GM12878 (cell line): ENCODE data around the gene SOWAHB. TPM values are rescaled to one million over a fixed set of nuclear protein-coding genes. Genes with fewer than 3 reads are reported as not detected.

Experiments used
- ATAC-seq: fragments of 200-7000 bp; cut with Tn5 transposase; 3 replicates; pipeline ENCODE4 v1.9.1; 2020; ENCODE audit warnings: mild to moderate bottlenecking, moderate library complexity
- BruUV-seq: library from RNA; stranded (reverse); fragments of 400-500 nt; replicated peaks from 2 replicates; lab custom pipeline; 2021; lab: Mats Ljungman, UMichigan
- CTCF ChIA-PET: fragments of 300-600 bp; sonication (Branson Sonifier 250); formaldehyde crosslinking; extraction: SDS; loops from one replicate; lab custom pipeline; 2021; ENCODE audit warnings: inconsistent platforms; lab: Yijun Ruan, JAX
- POLR2A ChIA-PET: fragments of 350-600 bp; formaldehyde crosslinking; extraction: SDS; loops from one replicate; lab custom pipeline; 2021; ENCODE audit warnings: inconsistent platforms; lab: Charles Lee
- RAD21 ChIA-PET: fragments of 300-600 bp; sonication (Branson Sonifier 250); formaldehyde crosslinking; loops from one replicate; lab custom pipeline; 2023; ENCODE audit warnings: antibody characterized with exemption; ENCODE audit not compliant: unreplicated experiment; lab: Charles Lee
- SMC1A ChIA-PET: fragments of 300-600 bp; sonication (Branson Sonifier 250); formaldehyde crosslinking; loops from one replicate; lab custom pipeline; 2023; ENCODE audit not compliant: unreplicated experiment, uncharacterized antibody; lab: Charles Lee
- DNase-seq: peaks from one replicate; pipeline ENCODE4 v3.0.0-alpha.2; 2011; ENCODE audit warnings: low read depth, low spot score
- FAIRE-seq: peaks from 3 replicates; lab custom pipeline; 2011; peaks lifted over from hg19 to GRCh38; lab: Jason Lieb, UNC
- H2AFZ ChIP-seq: 2 replicates; pipeline ENCODE4 v1.6.0; 2011; ENCODE audit warnings: low read depth, low read length, control low read depth; ENCODE audit not compliant: control insufficient read depth
- H3K27ac ChIP-seq: 2 replicates; pipeline ENCODE4 v1.5.1; 2011; ENCODE audit warnings: control low read depth; ENCODE audit not compliant: control insufficient read depth, insufficient read depth
- H3K27me3 ChIP-seq, 2 experiments: replicated peaks in 1 of 2; 2 replicates each; pipeline versions ENCODE4 v1.6.0 to v1.6.1; 2011; ENCODE audit warnings: low read length in 1 of 2; ENCODE audit not compliant: control insufficient read depth in 2 of 2, insufficient read depth in 2 of 2
- H3K36me3 ChIP-seq, 2 experiments: 2 replicates each; pipeline ENCODE4 v1.5.1; 2011; ENCODE audit warnings: low read length in 1 of 2; ENCODE audit not compliant: control insufficient read depth in 2 of 2, insufficient read depth in 2 of 2
- H3K4me1 ChIP-seq: 2 replicates; pipeline ENCODE4 v1.6.1; 2011; ENCODE audit warnings: mild to moderate bottlenecking, low read length, moderate library complexity, mixed read lengths; ENCODE audit not compliant: control insufficient read depth, insufficient read depth
- H3K4me2 ChIP-seq: 2 replicates; pipeline ENCODE4 v1.6.0; 2011; ENCODE audit warnings: control low read depth; ENCODE audit not compliant: control insufficient read depth, insufficient read depth
- H3K4me3 ChIP-seq: fragments of 200-600 bp; sonication (generic); 2 replicates; pipeline ENCODE4 v1.5.1; 2016
- H3K79me2 ChIP-seq: 2 replicates; pipeline ENCODE4 v1.6.0; 2011; ENCODE audit warnings: low read length; ENCODE audit not compliant: control insufficient read depth, insufficient read depth
- H3K9ac ChIP-seq: 2 replicates; pipeline ENCODE4 v1.8.0; 2011; ENCODE audit warnings: low read length, control low read depth, mixed read lengths; ENCODE audit not compliant: control insufficient read depth, insufficient read depth
- H3K9me3 ChIP-seq: replicated peaks from 3 replicates; pipeline ENCODE4 v1.5.1; 2011; ENCODE audit warnings: mild to moderate bottlenecking, low read length; ENCODE audit not compliant: control insufficient read depth, insufficient read depth
- H4K20me1 ChIP-seq: 2 replicates; pipeline ENCODE4 v1.6.0; 2011; ENCODE audit not compliant: control insufficient read depth, insufficient read depth
- BRCA1 ChIP-seq: IDR thresholded peaks from 2 replicates; pipeline ENCODE4 v1.6.1; 2011; ENCODE audit warnings: low read depth, low read length, improper control_type of control experiment
- CHD2 ChIP-seq: IDR thresholded peaks from 2 replicates; pipeline ENCODE4 v1.6.1; 2011; ENCODE audit warnings: low read depth, low read length, improper control_type of control experiment, borderline replicate concordance
- E2F4 ChIP-seq: IDR thresholded peaks from 2 replicates; pipeline ENCODE4 v1.6.1; 2012; ENCODE audit warnings: low read depth, low read length, improper control_type of control experiment
- EP300 ChIP-seq, 2 experiments: fragments of 150-350 bp in 1 of 2; IDR thresholded peaks; 2 replicates each; pipeline ENCODE4 v1.6.1; 2011 to 2012; ENCODE audit warnings: low read depth in 2 of 2, low read length in 2 of 2, borderline replicate concordance in 1 of 2, improper control_type of control experiment in 1 of 2, inconsistent platforms in 1 of 2; ENCODE audit not compliant: control insufficient read depth in 1 of 2
- FOS ChIP-seq: IDR thresholded peaks from 3 replicates; pipeline ENCODE4 v1.6.1; 2011; ENCODE audit warnings: borderline replicate concordance; ENCODE audit not compliant: insufficient read length; ENCODE audit errors: extremely low read depth
- FOXM1 ChIP-seq: IDR thresholded peaks from 2 replicates; pipeline ENCODE4 v1.6.1; 2012; ENCODE audit warnings: low read depth, mild to moderate bottlenecking, inconsistent platforms, low read length, moderate library complexity
- IRF5 ChIP-seq: fragments of 450-650 bp; IDR thresholded peaks from 2 replicates; pipeline ENCODE4 v1.6.1; 2017; ENCODE audit warnings: borderline replicate concordance
- MEF2A ChIP-seq: IDR thresholded peaks from 2 replicates; pipeline ENCODE4 v1.6.1; 2011; ENCODE audit warnings: low read depth, mild to moderate bottlenecking, low read length, moderate library complexity; ENCODE audit not compliant: insufficient read depth
- MTA2 ChIP-seq: fragments of 450-650 bp; IDR thresholded peaks from 2 replicates; pipeline ENCODE4 v1.6.1; 2016; ENCODE audit warnings: low read depth, mild to moderate bottlenecking, moderate library complexity
- PAX5 ChIP-seq: IDR thresholded peaks from 2 replicates; pipeline ENCODE4 v1.6.1; 2011; ENCODE audit warnings: low read depth, low read length, borderline replicate concordance
- ZBED1 ChIP-seq: IDR thresholded peaks from 2 replicates; pipeline ENCODE4 v1.6.1; 2016; ENCODE audit warnings: borderline replicate concordance
- ZNF384 ChIP-seq: IDR thresholded peaks from 2 replicates; pipeline ENCODE4 v1.6.1; 2012; ENCODE audit warnings: low read depth, mild to moderate bottlenecking, low read length, improper control_type of control experiment, borderline replicate concordance
- WGBS: methylation state at CpG from one replicate; pipeline ENCODE4 v1.1.6; 2016; ENCODE audit warnings: low lambda C conversion rate; ENCODE audit not compliant: insufficient replicate concordance, insufficient coverage; ENCODE audit errors: missing lambda C conversion rate; 5-methylcytosine and 5-hydroxymethylcytosine counted together
- in situ Hi-C: fragments of 300-500 bp; cut with MboI; formaldehyde crosslinking; loops from 9 replicates; pipeline ENCODE4 v1.14.3; 2018; ENCODE audit warnings: mixed read lengths
- intact Hi-C: fragments of 100-400 bp; cut with micrococcal nuclease; formaldehyde crosslinking; loops from one replicate; pipeline ENCODE4 v1.14.2; 2022; ENCODE audit not compliant: unreplicated experiment
- polyA plus RNA-seq, 11 experiments: library from polyadenylated mRNA; depleted of rRNA in 4 of 11; unstranded in 6 of 11; stranded (reverse) in 5 of 11; fragments of >200 nt; fragmentation: Nextera tagmentation in 4 of 11; fragmentation: Illumina TruSeq in 1 of 11; extraction: Ambion mirVana in 4 of 11; extraction: Trizol in 1 of 11; gene quantifications; 1 replicate in 1 of 11; 2 replicates in 10 of 11; pipeline versions ENCODE4 v1.2.1 to v1.2.3, GENCODE V29; 2011 to 2016; ENCODE audit warnings: inconsistent platforms in 2 of 11, missing spikeins in 2 of 11, low read depth in 1 of 11
- total RNA-seq, 4 experiments: library from RNA; depleted of rRNA in 3 of 4; stranded (reverse); fragments of >200 nt in 3 of 4; fragmentation: Illumina TruSeq in 1 of 4; extraction: Trizol in 1 of 4; gene quantifications; 2 replicates each; pipeline versions ENCODE4 v1.2.1 to v1.2.3, GENCODE V29; 2013 to 2021

SOWAHB gene
- total and polyA plus RNA-seq, 10 of the 15 experiments (the other 5 are each of a cell fraction or from before 2014, with no cell fraction given) = 0.01 to 0.13 (median 0.05) TPM; not detected in 4

GRCh38 chr4:76930685-76931084 is 32.7 kb upstream of the SOWAHB start:
- Histone ChIP-seq H3K4me2 (no peak overlapping the region), H3K9me3 (no peaks in the 10 kb centered on the region), H3K4me3 (no peak overlapping the region), H3K79me2 (no peaks in the 10 kb centered on the region), H3K27me3 (no peaks in the 10 kb centered on the region; a peak in 1 of 4 replicates), H3K27ac (no peak overlapping the region), H2AFZ (no peak overlapping the region), H3K4me1 (no peaks in the 10 kb centered on the region), H3K9ac (no peak overlapping the region), H3K36me3 (no peaks in the 10 kb centered on the region), H4K20me1 (no peaks in the 10 kb centered on the region)
- intact Hi-C loops = no loop called here
- ChIA-PET SMC1A (interaction anchor here (0.7 kb wide), 1 partner anchor 10 kb away, joined by 3 read pairs; no protein-coding TSS in a partner anchor), RAD21 (no interaction called here), CTCF (no interaction called here), POLR2A (no interaction called here)
- no peak for TF ChIP-seq ZNF384
- TF ChIP-seq E2F4 = no peak
- TF ChIP-seq MTA2 = no peak
- TF ChIP-seq FOXM1 = no peak
- DNase-seq (no peak), ATAC-seq (no peak), FAIRE-seq (no peak)
- WGBS = 32% methylated on average over 2 of the region's 2 CpGs
- in situ Hi-C loops = no loop called here
- no TSS peak for BruUV-seq

GRCh38 chr4:76926841-76927240 is 28.9 kb upstream of the SOWAHB start:
- no peak for ATAC-seq
- intact Hi-C loops = no loop called here
- no peak overlapping the region for H3K9ac ChIP-seq
- WGBS = 82% methylated on average over 6 of the region's 6 CpGs
- no peak overlapping the region for H3K4me3 ChIP-seq
- H3K4me2 ChIP-seq = no peak overlapping the region
- CTCF ChIA-PET = no interaction called here
- no peak for DNase-seq
- POLR2A ChIA-PET = no interaction called here
- no peaks in the 10 kb centered on the region for H3K9me3 ChIP-seq
- no peak overlapping the region for H2AFZ ChIP-seq
- no TSS peak for BruUV-seq
- H3K27ac ChIP-seq = no peak overlapping the region
- RAD21 ChIA-PET = interaction anchor here (0.7 kb wide), 1 partner anchor 118 kb away, joined by 3 read pairs; no protein-coding TSS in a partner anchor
- no peaks in the 10 kb centered on the region for H3K27me3 ChIP-seq
- no peaks in the 10 kb centered on the region for H3K4me1 ChIP-seq
- SMC1A ChIA-PET = no interaction called here
- FAIRE-seq = no peak
- H3K79me2 ChIP-seq = no peaks in the 10 kb centered on the region
- TF ChIP-seq CHD2 (no peak), ZBED1 (no peak), PAX5 (no peak), IRF5 (no peak), FOS (no peak), BRCA1 (no peak), EP300 (IDR thresholded peaks at IDR 0.05; ENCODE audit: borderline replicate concordance in 1 of 2, control insufficient read depth in 1 of 2, low read depth in 2 of 2, low read length in 2 of 2) (no peak), MEF2A (no peak)
- no peaks in the 10 kb centered on the region for H4K20me1 ChIP-seq
- no peaks in the 10 kb centered on the region for H3K36me3 ChIP-seq
- in situ Hi-C loops = no loop called here
